Measurements from ENCODE around the gene FGF5. TPM values are rescaled to one million over a fixed set of nuclear protein-coding genes. Genes with fewer than 3 reads are reported as not detected.

Gene FGF5, protein sequence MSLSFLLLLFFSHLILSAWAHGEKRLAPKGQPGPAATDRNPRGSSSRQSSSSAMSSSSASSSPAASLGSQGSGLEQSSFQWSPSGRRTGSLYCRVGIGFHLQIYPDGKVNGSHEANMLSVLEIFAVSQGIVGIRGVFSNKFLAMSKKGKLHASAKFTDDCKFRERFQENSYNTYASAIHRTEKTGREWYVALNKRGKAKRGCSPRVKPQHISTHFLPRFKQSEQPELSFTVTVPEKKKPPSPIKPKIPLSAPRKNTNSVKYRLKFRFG
- not detected for polyA plus RNA-seq (2012; ENCODE audit: low read depth, missing spikeins)

DNA sequence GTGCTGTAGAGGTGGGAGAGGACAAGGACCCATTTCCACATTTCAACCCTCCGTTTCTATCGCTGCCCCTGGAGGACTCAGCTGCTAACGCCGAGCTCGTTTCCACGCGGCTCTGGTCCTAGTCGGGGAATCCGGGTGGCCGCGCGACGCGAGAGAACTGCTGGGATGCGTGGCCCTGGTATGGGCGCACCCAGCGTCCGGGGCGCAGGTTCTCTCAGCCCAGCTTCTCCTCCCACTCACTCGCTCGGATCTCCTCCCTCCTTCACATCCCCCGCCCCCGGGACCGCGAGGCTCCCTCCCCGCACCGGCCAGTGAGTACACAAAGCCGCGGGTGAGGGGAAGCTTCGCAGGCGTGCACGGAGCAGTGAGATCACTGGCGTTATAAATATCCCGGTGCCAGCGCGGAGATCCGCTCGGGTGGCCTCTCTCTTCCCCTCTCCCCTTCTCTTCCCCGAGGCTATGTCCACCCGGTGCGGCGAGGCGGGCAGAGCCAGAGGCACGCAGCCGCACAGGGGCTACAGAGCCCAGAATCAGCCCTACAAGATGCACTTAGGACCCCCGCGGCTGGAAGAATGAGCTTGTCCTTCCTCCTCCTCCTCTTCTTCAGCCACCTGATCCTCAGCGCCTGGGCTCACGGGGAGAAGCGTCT is at the start of gene FGF5:
FGF5 (plus strand) TSS at position 412 of the 649 bp plus-strand sequence; CDS start at position 573, 161 bp downstream.
- FAIRE-seq (no peak), DNase-seq (ENCODE audit: insufficient read length, low spot score) (no peak)

DNA sequence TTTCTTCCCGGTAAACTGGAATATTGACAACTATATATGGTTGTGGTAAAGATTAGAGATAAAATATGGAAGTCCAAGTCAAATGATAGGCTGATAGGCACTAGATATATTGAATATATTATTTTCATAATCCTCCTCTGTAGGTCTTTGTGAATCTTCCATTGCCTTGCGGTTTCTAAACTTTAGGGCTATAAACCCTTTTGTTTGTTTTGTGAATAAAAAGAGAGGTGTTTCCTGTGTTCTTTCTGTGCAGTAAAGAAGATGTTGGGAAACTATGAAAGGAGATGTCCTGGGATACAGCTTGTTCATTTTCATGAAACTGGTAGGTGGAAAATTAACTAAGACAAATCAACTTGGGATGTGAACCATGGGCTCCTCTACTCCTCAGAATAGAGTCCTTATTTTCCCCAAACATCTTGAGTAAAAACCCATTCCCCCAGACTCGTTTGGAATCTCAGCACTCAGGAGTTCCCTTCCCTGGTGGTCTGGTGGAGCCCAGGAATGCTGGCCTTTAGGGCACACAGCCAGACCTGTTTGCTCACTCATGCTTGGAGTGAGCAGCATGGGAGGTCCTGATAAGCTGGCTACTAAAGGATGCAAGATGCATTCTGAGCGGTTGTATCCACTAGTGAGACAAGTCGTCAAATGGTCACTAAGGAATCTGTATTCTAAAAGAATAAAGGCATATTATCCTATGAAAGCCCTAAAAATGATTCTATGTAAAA is 47.0 kb upstream of the FGF5 start:
- FAIRE-seq, result no peak
- TF ChIP-seq POU2F2 (IDR thresholded peaks at IDR 0.05; ENCODE audit: low read depth, low read length) (no peak), POLR2AphosphoS5 (IDR thresholded peaks at IDR 0.05; ENCODE audit: low read depth, low read length) (no peak), PAX5 (IDR thresholded peaks at IDR 0.05; ENCODE audit: insufficient read depth, low read length, severe bottlenecking) (no peak), SPI1 (IDR thresholded peaks at IDR 0.05; ENCODE audit: low read depth, low read length) (no peak), POLR2A (IDR thresholded peaks at IDR 0.05; ENCODE audit: low read depth, low read length) (no peak), TAF1 (IDR thresholded peaks at IDR 0.05; ENCODE audit: low read depth, low read length) (no peak)
- no peak for DNase-seq (ENCODE audit: insufficient read length, low spot score)

More for the DNA sequence above, at the start of gene FGF5:
- TF ChIP-seq SPI1 (IDR thresholded peaks at IDR 0.05; ENCODE audit: low read depth, low read length) (no peak), POU2F2 (IDR thresholded peaks at IDR 0.05; ENCODE audit: low read depth, low read length) (no peak), POLR2A (IDR thresholded peaks at IDR 0.05; ENCODE audit: low read depth, low read length) (no peak), TAF1 (IDR thresholded peaks at IDR 0.05; ENCODE audit: low read depth, low read length) (no peak), PAX5 (IDR thresholded peaks at IDR 0.05; ENCODE audit: insufficient read depth, low read length, severe bottlenecking) (no peak), POLR2AphosphoS5 (IDR thresholded peaks at IDR 0.05; ENCODE audit: low read depth, low read length) (no peak)

DNA sequence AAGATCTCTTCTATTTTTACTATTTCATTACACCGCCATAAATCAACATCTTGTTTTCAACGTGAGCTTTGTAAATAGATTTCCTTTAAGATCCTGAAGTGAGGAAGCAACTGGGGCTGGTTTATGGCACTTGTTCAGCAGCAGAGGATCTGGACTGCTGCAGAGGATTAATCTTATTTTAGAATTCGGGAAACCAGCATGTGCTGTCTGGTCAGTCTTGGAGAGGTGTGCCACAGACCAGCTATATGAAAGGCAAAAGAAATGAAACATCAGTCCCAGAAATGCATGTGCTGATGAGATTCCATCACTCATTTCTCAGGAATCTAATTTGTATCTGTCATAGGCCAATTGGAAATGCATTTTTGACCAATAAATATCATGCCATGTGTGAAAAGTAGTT is 45.8 kb upstream of the FGF5 start:
- TF ChIP-seq POLR2A (IDR thresholded peaks at IDR 0.05; ENCODE audit: low read depth, low read length) (no peak), PAX5 (IDR thresholded peaks at IDR 0.05; ENCODE audit: insufficient read depth, low read length, severe bottlenecking) (no peak), POU2F2 (IDR thresholded peaks at IDR 0.05; ENCODE audit: low read depth, low read length) (no peak), SPI1 (IDR thresholded peaks at IDR 0.05; ENCODE audit: low read depth, low read length) (no peak), TAF1 (IDR thresholded peaks at IDR 0.05; ENCODE audit: low read depth, low read length) (no peak)
- FAIRE-seq (no peak), DNase-seq (ENCODE audit: insufficient read length, low spot score) (no peak)

DNA sequence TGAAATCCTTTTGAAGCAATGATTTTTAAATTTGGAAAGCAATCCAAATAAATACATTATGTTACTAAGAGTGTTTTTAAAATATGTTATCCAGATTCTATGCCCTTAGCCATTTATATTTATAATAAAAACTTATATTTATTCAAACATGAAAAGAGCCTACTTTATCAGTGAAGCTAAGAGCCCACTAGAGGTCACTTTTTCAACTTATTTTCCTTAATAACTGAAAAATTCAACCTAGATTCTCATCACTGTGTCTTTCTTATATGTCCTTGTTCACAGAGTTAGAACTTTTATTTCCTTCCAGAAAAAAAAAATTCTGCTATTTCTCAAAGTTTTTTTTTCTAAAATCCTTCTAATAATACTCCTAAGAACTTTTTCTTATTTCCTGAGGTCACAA is 45.3 kb upstream of the FGF5 start:
- TF ChIP-seq SPI1 (IDR thresholded peaks at IDR 0.05; ENCODE audit: low read depth, low read length) (no peak), POLR2A (IDR thresholded peaks at IDR 0.05; ENCODE audit: low read depth, low read length) (no peak), PAX5 (IDR thresholded peaks at IDR 0.05; ENCODE audit: insufficient read depth, low read length, severe bottlenecking) (no peak), POU2F2 (IDR thresholded peaks at IDR 0.05; ENCODE audit: low read depth, low read length) (no peak), POLR2AphosphoS5 (IDR thresholded peaks at IDR 0.05; ENCODE audit: low read depth, low read length) (no peak), TAF1 (IDR thresholded peaks at IDR 0.05; ENCODE audit: low read depth, low read length) (no peak)
- no peak for FAIRE-seq
- no peak for DNase-seq (ENCODE audit: insufficient read length, low spot score)

DNA sequence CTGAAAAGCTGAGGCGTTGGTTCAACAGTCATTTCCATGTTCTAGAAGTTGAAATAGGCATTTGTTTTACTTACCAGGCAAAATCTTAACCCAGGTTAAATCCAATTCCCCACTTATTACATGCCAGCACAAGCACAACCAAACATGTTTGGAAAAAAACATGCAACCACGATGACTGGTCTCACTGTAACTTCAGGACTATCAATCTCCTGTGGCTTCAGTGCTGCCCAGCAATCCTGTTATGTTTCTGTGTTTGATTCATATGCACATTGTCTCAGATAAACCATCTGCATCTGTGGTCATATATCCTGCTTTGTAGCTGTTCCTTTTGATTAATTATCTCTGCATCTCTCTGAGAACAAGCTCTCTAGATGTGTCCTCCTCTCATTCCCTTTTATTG is 40.9 kb upstream of the FGF5 start:
- DNase-seq (ENCODE audit: insufficient read length, low spot score), result no peak

DNA sequence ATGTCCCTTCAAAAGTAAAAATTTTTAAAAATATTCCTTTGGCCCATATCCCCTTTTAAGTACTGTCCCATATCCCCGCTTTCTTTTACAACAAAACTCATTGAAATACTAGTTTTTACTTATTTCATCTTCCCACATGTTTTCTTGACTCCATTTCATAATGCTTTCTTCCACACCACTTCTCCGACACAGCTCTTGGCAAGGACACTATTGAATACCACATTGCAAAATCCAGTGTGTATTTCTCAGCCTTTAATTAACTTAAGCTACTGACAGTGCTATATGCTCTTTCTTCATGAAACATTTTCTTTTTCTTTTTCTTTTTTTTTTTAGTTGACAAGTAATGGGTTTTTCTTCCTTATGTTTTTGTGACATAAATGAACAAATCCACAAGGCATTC is 40.4 kb upstream of the FGF5 start:
- FAIRE-seq, result no peak
- TF ChIP-seq SPI1 (IDR thresholded peaks at IDR 0.05; ENCODE audit: low read depth, low read length), result no peak
- DNase-seq (ENCODE audit: insufficient read length, low spot score), result no peak

More for the DNA sequence above, 40.9 kb upstream of the FGF5 start:
- no peak for FAIRE-seq
- TF ChIP-seq POU2F2 (IDR thresholded peaks at IDR 0.05; ENCODE audit: low read depth, low read length), result no peak
- no peak for TF ChIP-seq POLR2AphosphoS5 (IDR thresholded peaks at IDR 0.05; ENCODE audit: low read depth, low read length)
- TF ChIP-seq TAF1 (IDR thresholded peaks at IDR 0.05; ENCODE audit: low read depth, low read length), result no peak
- TF ChIP-seq PAX5 (IDR thresholded peaks at IDR 0.05; ENCODE audit: insufficient read depth, low read length, severe bottlenecking), result no peak
- TF ChIP-seq POLR2A (IDR thresholded peaks at IDR 0.05; ENCODE audit: low read depth, low read length), result no peak
- no peak for TF ChIP-seq SPI1 (IDR thresholded peaks at IDR 0.05; ENCODE audit: low read depth, low read length)

DNA sequence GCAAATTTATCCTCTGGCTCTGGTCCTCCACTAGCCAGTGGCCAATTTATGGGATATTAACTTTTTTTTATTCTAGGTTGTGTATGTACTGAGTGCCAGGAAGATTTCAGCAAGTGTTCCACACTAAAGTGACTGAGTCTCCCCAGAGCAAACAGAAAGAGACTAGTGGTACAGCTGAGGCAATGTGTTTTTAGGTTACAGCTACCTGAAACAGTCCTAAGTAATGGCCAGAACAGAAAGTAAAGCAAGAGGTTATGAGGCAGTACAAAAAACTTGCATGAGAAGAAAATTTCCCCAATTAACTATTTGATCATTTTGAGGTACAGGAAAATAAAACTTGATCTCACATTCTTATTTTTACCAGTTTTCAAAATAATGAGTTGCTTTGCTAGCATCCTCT is 38.0 kb upstream of the FGF5 start:
- FAIRE-seq, result peak; percentile 51

DNA sequence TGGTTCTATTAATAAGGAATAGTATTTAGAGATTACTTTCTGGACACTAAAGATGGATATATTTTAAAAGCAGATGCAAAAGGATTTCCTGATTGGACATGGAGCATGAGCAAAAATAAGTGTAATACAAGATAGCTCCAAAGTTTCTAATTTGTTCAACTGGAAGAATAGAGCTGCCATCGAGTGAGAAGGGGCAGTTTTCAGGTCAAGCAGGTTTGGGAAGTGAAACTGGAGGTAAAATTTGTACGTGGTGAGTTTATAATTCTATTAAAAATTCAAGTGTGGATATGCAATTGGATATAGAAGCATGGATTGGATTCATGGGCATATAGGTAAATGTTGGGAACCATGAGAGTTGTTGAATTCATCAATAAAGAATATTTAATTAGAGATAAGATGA is 37.3 kb upstream of the FGF5 start:
- DNase-seq (ENCODE audit: insufficient read length, low spot score) (no peak), FAIRE-seq (no peak)
- no peak for TF ChIP-seq POLR2AphosphoS5 (IDR thresholded peaks at IDR 0.05; ENCODE audit: low read depth, low read length)
- TF ChIP-seq SPI1 (IDR thresholded peaks at IDR 0.05; ENCODE audit: low read depth, low read length), result peak; percentile 76

More for the DNA sequence above, 38.0 kb upstream of the FGF5 start:
- no peak for DNase-seq (ENCODE audit: insufficient read length, low spot score)
- no peak for TF ChIP-seq POLR2AphosphoS5 (IDR thresholded peaks at IDR 0.05; ENCODE audit: low read depth, low read length)
- no peak for TF ChIP-seq PAX5 (IDR thresholded peaks at IDR 0.05; ENCODE audit: insufficient read depth, low read length, severe bottlenecking)
- no peak for TF ChIP-seq POLR2A (IDR thresholded peaks at IDR 0.05; ENCODE audit: low read depth, low read length)
- no peak for TF ChIP-seq SPI1 (IDR thresholded peaks at IDR 0.05; ENCODE audit: low read depth, low read length)
- no peak for TF ChIP-seq TAF1 (IDR thresholded peaks at IDR 0.05; ENCODE audit: low read depth, low read length)
- no peak for TF ChIP-seq POU2F2 (IDR thresholded peaks at IDR 0.05; ENCODE audit: low read depth, low read length)

DNA sequence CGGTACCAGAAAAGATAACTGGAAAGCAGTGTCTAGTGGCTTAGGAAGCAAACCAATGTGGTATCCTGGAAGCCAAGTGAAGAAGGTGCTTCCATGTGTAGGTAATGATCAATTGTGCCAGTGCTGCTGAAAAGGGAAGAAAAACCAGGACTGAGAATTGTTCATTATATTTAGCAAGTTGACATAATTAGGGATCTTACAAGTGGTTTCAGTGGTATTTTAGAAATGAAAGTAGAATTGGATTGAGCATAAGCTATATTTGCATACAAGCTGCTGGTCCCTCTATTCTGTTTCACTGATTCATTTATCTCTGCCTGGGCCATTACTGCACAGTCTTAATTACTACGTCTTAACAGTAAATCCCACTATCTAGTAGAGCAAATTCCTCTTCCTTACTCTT is 36.9 kb upstream of the FGF5 start:
- TF ChIP-seq POLR2A (IDR thresholded peaks at IDR 0.05; ENCODE audit: low read depth, low read length), result no peak
- no peak for TF ChIP-seq SPI1 (IDR thresholded peaks at IDR 0.05; ENCODE audit: low read depth, low read length)
- no peak for TF ChIP-seq POLR2AphosphoS5 (IDR thresholded peaks at IDR 0.05; ENCODE audit: low read depth, low read length)
- no peak for TF ChIP-seq POU2F2 (IDR thresholded peaks at IDR 0.05; ENCODE audit: low read depth, low read length)
- no peak for TF ChIP-seq PAX5 (IDR thresholded peaks at IDR 0.05; ENCODE audit: insufficient read depth, low read length, severe bottlenecking)
- TF ChIP-seq TAF1 (IDR thresholded peaks at IDR 0.05; ENCODE audit: low read depth, low read length), result no peak
- DNase-seq (ENCODE audit: insufficient read length, low spot score) (no peak), FAIRE-seq (no peak)

Measured in GM12891 (cell line).